GM10266 (cell line): Measurements from ENCODE around the gene TFR2.
"Not testable (repeated sequence)": the region's sequence is repeated elsewhere in the genome, so short reads cannot be mapped to it uniquely, and the experiment has no call there.

Experiments used
- DNase-seq: peaks from one replicate; pipeline ENCODE4 v3.0.0; 2012; ENCODE audit errors: extremely low spot score
- TF ChIP-seq, protein P1 (sequence below): IDR thresholded peaks from 2 replicates; pipeline ENCODE4 v1.5.1; 2012; ENCODE audit warnings: mild to moderate bottlenecking, low read depth; ENCODE audit not compliant: control insufficient read depth, insufficient read depth; ENCODE audit errors: missing control alignments

The TFR2 gene

DNA sequence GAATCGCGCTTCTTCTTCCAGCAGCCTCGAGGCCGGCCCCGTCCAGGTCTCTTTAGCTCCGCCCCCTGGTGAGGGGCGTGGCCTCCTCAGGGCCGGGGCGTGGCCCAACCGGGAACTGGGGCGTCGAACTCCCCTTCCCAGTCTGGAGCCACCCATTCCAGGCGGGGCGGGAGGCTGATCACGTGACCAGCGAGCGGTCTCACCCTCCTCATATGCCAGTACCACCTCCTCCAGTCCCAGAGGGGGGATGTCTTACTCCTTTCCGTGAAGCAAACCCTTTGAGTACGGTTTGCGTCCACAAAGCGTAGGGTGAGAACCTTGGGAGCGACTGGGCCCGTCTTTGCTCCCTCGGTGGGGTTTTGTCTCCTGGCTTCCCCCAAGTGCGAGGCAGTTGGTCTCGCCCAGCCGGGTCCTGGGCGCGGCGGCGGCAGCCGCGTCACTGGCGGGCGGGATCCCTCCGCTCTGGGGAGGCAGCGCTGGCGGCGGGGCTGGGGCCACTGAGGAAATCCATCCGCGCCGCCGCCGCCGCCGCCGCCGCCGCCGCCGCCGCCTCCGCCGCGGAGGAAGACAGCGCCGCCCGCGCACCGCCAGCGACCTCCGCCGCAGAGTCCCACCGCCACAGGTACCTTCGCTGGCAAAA is 32.1 kb upstream of the TFR2 start, which contains the start of gene GNB2:
Gene GNB2, plus strand, starts transcription at position 439 of the 640 bp plus-strand sequence. CDS start 2,526 bp downstream, outside the sequence.
- peak; percentile 98 for DNase-seq
- TF ChIP-seq, protein P1, sequence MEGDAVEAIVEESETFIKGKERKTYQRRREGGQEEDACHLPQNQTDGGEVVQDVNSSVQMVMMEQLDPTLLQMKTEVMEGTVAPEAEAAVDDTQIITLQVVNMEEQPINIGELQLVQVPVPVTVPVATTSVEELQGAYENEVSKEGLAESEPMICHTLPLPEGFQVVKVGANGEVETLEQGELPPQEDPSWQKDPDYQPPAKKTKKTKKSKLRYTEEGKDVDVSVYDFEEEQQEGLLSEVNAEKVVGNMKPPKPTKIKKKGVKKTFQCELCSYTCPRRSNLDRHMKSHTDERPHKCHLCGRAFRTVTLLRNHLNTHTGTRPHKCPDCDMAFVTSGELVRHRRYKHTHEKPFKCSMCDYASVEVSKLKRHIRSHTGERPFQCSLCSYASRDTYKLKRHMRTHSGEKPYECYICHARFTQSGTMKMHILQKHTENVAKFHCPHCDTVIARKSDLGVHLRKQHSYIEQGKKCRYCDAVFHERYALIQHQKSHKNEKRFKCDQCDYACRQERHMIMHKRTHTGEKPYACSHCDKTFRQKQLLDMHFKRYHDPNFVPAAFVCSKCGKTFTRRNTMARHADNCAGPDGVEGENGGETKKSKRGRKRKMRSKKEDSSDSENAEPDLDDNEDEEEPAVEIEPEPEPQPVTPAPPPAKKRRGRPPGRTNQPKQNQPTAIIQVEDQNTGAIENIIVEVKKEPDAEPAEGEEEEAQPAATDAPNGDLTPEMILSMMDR: no peak

DNA sequence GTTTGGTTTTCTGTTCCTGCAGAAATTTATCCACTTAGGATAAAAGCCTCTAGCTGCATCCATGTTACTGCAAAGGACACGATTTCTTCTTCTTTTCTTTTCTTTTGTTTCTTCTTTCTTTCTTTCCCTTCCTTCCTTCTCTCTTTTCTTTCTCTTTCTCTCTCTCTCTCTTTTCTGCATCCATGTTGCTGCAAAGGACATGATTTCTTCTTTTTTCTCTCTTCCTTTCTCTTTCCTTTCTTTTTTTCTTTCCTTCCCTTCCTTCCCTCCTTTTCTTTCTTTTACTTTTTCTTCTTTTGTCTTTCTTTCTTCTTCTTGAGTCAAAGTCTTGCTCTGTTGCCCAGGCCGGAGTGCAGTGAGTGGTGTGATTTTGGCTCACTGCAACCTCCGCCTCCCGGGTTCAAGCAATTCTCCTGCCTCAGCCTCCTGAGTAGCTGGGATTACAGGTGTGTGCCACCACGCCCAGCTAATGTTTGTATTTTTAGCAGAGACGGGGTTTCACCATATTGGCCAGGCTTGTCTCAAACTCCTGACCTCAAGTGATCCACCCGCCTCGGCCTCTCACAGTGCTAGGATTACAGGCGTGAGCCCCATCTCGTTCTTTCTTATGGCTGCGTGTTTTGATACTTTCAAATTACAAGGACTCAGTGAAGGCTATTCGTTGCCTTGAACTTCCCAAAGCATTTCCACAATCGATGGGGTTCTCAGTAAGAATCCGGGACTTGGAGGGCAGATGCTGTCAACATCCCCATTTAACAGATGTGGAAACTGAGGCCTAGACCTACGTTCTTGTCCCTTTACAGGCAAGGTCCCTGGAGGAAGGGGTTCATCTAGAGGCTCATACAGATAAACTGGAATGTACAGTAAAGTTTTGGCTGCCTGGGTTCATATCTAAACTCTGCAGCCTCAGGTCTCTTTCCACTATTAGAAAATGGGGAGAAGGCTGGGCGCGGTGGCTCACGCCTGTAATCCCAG is 30.3 kb upstream of the TFR2 start:
- TF ChIP-seq, protein P1: no peak
- no peak for DNase-seq

- TF ChIP-seq, protein P1: no peak
- DNase-seq: no peak
Measured at GRCh38 chr7:100670074-100670473, 28.7 kb upstream of the TFR2 start.

DNA sequence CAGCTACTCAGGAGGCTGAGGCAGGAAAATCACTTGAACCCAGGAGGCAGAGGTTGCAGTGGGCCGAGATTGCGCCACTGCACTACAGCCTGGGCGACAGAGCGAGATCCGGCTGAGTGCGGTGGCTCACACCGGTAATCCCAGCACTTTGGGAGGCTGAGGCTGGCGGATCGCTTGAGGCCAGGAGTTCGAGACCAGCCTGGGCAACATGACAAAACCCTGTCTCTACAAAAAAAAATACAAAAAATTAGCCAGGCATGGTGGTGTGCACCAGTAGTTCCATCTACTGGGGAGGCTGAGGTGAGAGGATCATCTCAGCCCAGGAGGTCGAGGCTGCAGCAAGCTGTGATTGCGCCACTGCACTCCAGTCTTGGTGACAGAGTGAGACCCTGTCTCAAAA is 27.8 kb upstream of the TFR2 start:
- not testable (repeated sequence) for DNase-seq

GRCh38 chr7:100668069-100668449 is 26.7 kb upstream of the TFR2 start:
- no peak for DNase-seq
- TF ChIP-seq, protein P1: no peak

- DNase-seq: no peak
- TF ChIP-seq, protein P1: no peak
Measured at GRCh38 chr7:100667331-100668068, 26.1 kb upstream of the TFR2 start.

DNA sequence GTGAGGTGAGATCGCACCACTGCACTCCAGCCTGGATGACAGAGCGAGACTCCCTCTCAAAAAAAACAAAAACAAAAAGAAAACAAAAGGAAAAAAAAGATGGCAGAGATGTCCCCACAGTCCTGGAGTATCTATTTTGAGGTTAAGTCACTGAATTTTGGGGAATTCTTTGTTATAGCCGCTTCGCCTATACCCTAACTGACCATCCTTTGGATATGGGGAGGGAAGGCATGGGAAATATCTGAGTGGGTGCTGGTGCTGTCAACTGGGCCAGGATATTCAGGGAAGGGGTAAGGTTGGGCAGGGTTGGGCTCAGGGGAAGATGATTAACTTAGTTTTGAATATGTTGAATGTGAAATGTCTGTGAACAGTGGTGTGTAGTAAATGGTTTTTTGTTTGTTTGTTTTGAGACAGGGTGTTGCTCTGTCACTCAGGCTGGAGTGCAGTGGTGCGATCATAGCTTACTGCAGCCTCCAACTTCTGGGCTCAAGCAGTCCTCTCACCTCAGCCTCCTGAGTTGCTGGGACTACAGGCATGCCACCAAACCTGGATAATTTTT is 23.9 kb upstream of the TFR2 start:
- TF ChIP-seq, protein P1: no peak
- DNase-seq: no peak

- not testable (repeated sequence) for DNase-seq
Measured at GRCh38 chr7:100662194-100662776, 20.9 kb upstream of the TFR2 start.
